HUES48 (cell line): Measurements from ENCODE around the gene ST7.

Experiments
- H3K27ac ChIP-seq: one replicate; pipeline ENCODE4 v1.7.0; 2013; ENCODE audit warnings: low read depth, low read length, inconsistent platforms
- H3K27me3 ChIP-seq: 2 replicates; pipeline ENCODE4 v1.6.1; 2013; ENCODE audit warnings: mild to moderate bottlenecking, low read length; ENCODE audit not compliant: control insufficient read depth, insufficient read depth
- H3K36me3 ChIP-seq: 2 replicates; pipeline ENCODE4 v1.6.1; 2013; ENCODE audit warnings: low read length; ENCODE audit not compliant: control insufficient read depth, insufficient read depth
- H3K4me1 ChIP-seq: 2 replicates; pipeline ENCODE4 v1.6.1; 2013; ENCODE audit warnings: mild to moderate bottlenecking, low read length; ENCODE audit not compliant: control insufficient read depth, insufficient read depth
- H3K4me3 ChIP-seq: 2 replicates; pipeline ENCODE4 v1.5.1; 2013; ENCODE audit warnings: mild to moderate bottlenecking, low read depth, low read length
- H3K9ac ChIP-seq: 2 replicates; pipeline ENCODE4 v1.6.1; 2013; ENCODE audit warnings: mild to moderate bottlenecking, low read depth, low read length, moderate library complexity
- H3K9me3 ChIP-seq: 2 replicates; pipeline ENCODE4 v1.6.1; 2013; ENCODE audit warnings: low read length; ENCODE audit not compliant: control insufficient read depth, insufficient read depth

The ST7 gene

DNA sequence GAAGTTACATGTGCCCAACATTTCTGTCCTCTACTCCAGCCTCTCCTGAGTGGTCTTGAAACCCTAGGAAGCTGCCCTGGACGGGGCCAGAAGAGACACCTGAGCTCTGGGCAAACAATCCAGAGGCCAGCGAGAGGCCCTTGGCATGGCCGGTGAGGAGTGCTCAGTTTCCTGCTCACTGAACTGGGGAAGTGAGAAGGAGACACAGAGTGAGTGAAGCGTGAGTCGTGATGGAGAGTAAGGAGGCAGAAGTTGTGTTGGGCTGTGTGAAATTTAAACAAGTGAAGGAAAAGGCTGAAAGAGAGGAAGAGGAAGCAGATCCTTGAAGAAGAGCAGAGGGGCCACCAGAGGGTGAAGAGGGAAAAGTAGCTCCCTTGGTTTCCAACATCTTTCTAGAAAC, 296.4 kb downstream of the ST7 start:
- no peak overlapping the region for H3K9ac ChIP-seq
- no peaks in the 10 kb centered on the region for H3K4me1 ChIP-seq
- no peak overlapping the region for H3K4me3 ChIP-seq
- no peaks in the 10 kb centered on the region for H3K36me3 ChIP-seq
- H3K27me3 ChIP-seq, result no peaks in the 10 kb centered on the region
- H3K27ac ChIP-seq, result no peak overlapping the region
- peaks cover 3% of the 10 kb centered on the region; the same call in 1 of the 2 replicates for H3K9me3 ChIP-seq

DNA sequence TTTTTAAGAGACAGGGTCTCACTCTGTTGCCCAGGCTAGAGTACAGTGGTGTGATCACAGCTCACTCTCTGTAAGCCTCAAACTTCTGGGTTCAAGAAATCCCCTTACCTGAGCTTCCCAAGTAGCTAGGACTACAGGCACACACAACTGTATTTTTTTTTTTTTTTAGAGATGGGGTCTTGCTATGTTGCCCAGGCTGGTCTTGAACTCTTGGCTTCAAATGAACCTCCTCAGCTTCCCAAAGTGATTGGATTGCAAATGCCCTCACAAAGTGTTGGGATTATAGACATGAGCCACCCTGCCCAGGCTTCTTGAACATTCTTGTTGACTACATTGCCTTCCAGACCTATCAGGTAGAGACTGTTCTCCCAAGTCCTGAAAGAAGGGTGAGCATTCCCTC, 296.9 kb downstream of the ST7 start:
- no peaks in the 10 kb centered on the region for H3K4me1 ChIP-seq
- H3K9me3 ChIP-seq, result peaks cover 2% of the 10 kb centered on the region; the same call in 1 of the 2 replicates
- H3K27me3 ChIP-seq, result no peaks in the 10 kb centered on the region
- H3K4me3 ChIP-seq, result no peak overlapping the region
- H3K36me3 ChIP-seq, result no peaks in the 10 kb centered on the region
- H3K9ac ChIP-seq, result no peak overlapping the region
- H3K27ac ChIP-seq, result no peak overlapping the region

- no peaks in the 10 kb centered on the region for H3K9me3 ChIP-seq
- H3K9ac ChIP-seq, result no peak overlapping the region
- H3K4me1 ChIP-seq, result no peaks in the 10 kb centered on the region
- no peaks in the 10 kb centered on the region for H3K27me3 ChIP-seq
- H3K4me3 ChIP-seq, result no peak overlapping the region
- no peaks in the 10 kb centered on the region for H3K36me3 ChIP-seq
- H3K27ac ChIP-seq, result no peak overlapping the region
These were observed 297.5 kb downstream of the ST7 start for GRCh38 chr7:117250801-117251200.

GRCh38 chr7:117251687-117252086, 298.4 kb downstream of the ST7 start:
- H3K27ac ChIP-seq, result no peak overlapping the region
- H3K27me3 ChIP-seq, result no peaks in the 10 kb centered on the region
- no peaks in the 10 kb centered on the region for H3K9me3 ChIP-seq
- no peak overlapping the region for H3K4me3 ChIP-seq
- H3K36me3 ChIP-seq, result no peaks in the 10 kb centered on the region
- H3K4me1 ChIP-seq, result no peaks in the 10 kb centered on the region
- no peak overlapping the region for H3K9ac ChIP-seq

- Histone ChIP-seq H3K27me3 (no peaks in the 10 kb centered on the region), H3K36me3 (no peaks in the 10 kb centered on the region), H3K4me3 (no peak overlapping the region), H3K9ac (no peak overlapping the region), H3K27ac (no peak overlapping the region), H3K9me3 (no peaks in the 10 kb centered on the region), H3K4me1 (no peaks in the 10 kb centered on the region)
These were observed 306.3 kb downstream of the ST7 start for GRCh38 chr7:117259615-117260014.

DNA sequence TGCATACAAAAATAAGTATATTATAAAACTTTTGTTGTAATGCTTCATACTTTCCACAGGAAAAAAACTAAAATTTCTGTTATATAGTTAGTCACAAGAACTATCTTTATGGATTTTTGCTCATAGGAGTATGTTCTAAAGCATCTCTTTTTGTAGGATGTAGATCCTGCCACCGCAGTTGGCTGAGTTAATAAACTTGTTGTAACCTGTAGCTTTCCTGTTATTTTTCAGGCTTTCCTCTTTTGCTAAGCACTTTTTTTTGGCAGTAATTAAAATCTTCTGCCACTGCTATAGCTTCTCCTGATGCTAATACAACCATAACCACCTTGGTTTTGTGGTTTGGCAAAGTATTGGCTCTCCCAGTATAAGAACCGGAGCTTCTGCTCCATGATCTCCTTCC, 309.2 kb downstream of the ST7 start:
- Histone ChIP-seq H3K9me3 (no peaks in the 10 kb centered on the region), H3K9ac (no peak overlapping the region), H3K36me3 (no peaks in the 10 kb centered on the region), H3K27ac (no peak overlapping the region), H3K4me1 (no peaks in the 10 kb centered on the region), H3K27me3 (no peaks in the 10 kb centered on the region), H3K4me3 (no peak overlapping the region)

GRCh38 chr7:117264716-117265115, 311.4 kb downstream of the ST7 start:
- H3K4me1 ChIP-seq, result no peaks in the 10 kb centered on the region
- no peak overlapping the region for H3K4me3 ChIP-seq
- H3K9me3 ChIP-seq, result no peaks in the 10 kb centered on the region
- no peak overlapping the region for H3K9ac ChIP-seq
- no peak overlapping the region for H3K27ac ChIP-seq
- no peaks in the 10 kb centered on the region for H3K36me3 ChIP-seq
- H3K27me3 ChIP-seq, result no peaks in the 10 kb centered on the region

- H3K4me1 ChIP-seq, result no peaks in the 10 kb centered on the region
These were observed 316.1 kb downstream of the ST7 start for GRCh38 chr7:117269417-117269816.

DNA sequence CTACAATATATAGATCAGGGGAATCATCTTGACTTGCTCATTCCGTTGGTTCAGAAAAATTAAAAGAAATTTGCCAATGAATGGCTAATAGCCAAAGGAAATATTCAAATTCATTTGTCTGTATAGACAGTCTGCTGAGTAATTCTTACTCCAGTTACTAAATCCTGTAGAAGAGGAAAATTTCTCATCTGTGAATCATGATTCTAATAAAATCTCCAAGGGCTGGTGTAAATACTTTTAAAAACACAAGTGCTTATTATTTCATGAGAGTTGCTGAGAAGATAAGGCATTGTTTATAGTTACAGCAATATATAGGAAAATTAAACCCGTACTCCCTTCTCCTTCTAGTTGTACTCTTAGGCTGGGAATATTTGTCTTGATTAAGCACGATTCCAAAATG, 316.6 kb downstream of the ST7 start:
- H3K9ac ChIP-seq, result no peak overlapping the region
- H3K27me3 ChIP-seq, result no peaks in the 10 kb centered on the region
- no peaks in the 10 kb centered on the region for H3K9me3 ChIP-seq
- H3K27ac ChIP-seq, result no peak overlapping the region
- no peak overlapping the region for H3K4me3 ChIP-seq
- H3K4me1 ChIP-seq, result no peaks in the 10 kb centered on the region
- H3K36me3 ChIP-seq, result no peaks in the 10 kb centered on the region

More at GRCh38 chr7:117269417-117269816, 316.1 kb downstream of the ST7 start:
- no peaks in the 10 kb centered on the region for H3K27me3 ChIP-seq
- no peak overlapping the region for H3K4me3 ChIP-seq
- no peaks in the 10 kb centered on the region for H3K36me3 ChIP-seq
- H3K9ac ChIP-seq, result no peak overlapping the region
- no peaks in the 10 kb centered on the region for H3K9me3 ChIP-seq
- no peak overlapping the region for H3K27ac ChIP-seq

- no peak overlapping the region for H3K9ac ChIP-seq
- H3K36me3 ChIP-seq, result no peaks in the 10 kb centered on the region
- H3K4me1 ChIP-seq, result no peaks in the 10 kb centered on the region
- no peaks in the 10 kb centered on the region for H3K9me3 ChIP-seq
- no peak overlapping the region for H3K4me3 ChIP-seq
- no peaks in the 10 kb centered on the region for H3K27me3 ChIP-seq
- H3K27ac ChIP-seq, result no peak overlapping the region
These were observed 317.1 kb downstream of the ST7 start for GRCh38 chr7:117270371-117270770.

- Histone ChIP-seq H3K27me3 (no peaks in the 10 kb centered on the region), H3K9ac (no peak overlapping the region), H3K36me3 (no peaks in the 10 kb centered on the region), H3K27ac (no peak overlapping the region), H3K4me3 (no peak overlapping the region), H3K4me1 (no peaks in the 10 kb centered on the region), H3K9me3 (no peaks in the 10 kb centered on the region)
These were observed 318.3 kb downstream of the ST7 start for GRCh38 chr7:117271566-117271965.
